AML-193 (cell line): ENCODE data around the gene SRGAP2.
"Not testable (repeated sequence)": the region's sequence is repeated elsewhere in the genome, so short reads cannot be mapped to it uniquely, and the experiment has no call there.

Experiments
- DNase-seq, 2 experiments: peaks; one replicate each; lab custom pipeline; 2025; lab: John Stamatoyannopoulos, UW

Gene SRGAP2

GRCh38 chr1:206203364-206204158 lies at the start of gene SRGAP2:
SRGAP2 (plus strand) TSS chr1:206203541; CDS start chr1:206205971, 2,430 bp downstream.
- DNase-seq, result not testable (repeated sequence)

DNA sequence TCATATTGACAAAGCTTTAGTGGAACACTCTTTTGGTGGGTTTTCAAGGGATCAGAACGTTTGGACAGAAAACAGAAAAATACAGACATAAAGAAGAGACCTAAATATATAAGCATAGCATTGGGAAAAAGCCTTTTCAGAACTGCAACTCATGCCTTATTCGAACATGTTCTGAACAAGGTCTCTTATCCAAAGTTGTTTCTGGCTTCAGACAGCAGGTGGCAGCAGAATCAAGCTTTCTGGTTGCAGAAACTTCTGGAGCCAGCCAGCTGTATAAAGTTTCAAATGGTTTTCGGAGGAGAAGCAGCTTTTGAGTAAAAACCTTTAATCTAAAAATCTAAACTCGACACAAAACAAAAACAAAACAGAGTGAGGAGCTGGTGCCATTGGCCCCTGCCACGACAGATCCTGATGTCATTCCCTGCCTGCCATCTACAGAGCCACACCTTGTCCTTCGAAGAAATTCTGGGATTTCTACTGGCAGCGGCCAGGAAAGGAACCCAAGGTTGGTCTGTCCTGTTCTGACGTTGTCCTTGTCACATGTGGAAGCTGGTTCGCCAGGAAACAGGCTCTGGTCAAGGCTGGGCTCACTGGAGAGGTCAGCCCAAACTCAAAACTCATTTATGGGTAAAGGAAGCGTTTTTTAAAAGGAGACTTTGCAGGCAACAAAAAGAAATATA lies 35.9 kb upstream of the SRGAP2 start:
- DNase-seq, result not testable (repeated sequence)

DNA sequence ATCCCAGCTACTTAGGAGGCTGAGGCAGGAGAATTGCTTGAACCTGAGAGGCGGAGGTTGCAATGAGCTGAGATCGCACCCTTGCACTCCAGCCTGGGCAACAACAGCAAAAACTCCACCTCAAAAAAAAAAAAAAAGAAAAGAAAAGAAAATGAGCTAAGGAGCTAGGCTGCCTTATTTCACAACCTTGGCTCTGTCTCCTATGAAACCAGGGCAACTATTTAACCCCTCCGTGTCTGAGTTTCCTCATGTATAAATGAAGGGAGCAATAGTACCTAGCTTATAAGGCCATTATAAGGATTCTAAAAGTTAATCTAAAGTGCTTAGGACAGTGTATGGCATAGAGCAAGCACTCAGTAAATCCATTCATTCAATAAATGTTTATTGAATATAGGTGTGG lies 33.5 kb upstream of the SRGAP2 start:
- peak in 1 of 2 experiments; percentile 1 for DNase-seq

DNA sequence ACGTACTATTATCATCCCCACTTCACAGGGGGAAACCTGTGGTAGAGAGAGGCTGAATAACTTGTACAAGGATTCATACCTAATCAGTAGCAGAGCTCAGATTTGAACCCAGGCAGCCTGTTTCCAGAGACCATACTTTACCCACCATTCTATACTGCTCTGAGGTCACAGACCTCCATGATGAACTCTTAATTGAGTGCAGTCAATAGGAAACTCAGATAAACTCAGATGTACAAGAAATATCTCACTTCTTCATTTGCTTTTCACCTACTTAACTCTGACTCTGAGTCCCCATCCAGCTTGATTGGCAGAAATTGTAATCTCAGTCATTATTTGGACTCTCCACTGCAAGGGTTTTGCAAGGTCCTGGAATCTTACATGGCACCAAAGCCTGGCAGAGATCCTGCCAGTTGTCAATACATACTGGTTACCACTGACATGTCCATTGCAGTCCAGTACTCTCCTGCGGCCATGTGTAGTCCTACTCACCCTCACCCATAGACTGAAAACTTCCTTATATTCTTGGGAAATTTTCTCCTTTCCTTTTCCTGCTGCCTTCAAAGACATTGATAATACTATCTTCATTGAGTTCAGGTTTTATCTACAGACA lies 30.1 kb upstream of the SRGAP2 start:
- not testable (repeated sequence) for DNase-seq

DNA sequence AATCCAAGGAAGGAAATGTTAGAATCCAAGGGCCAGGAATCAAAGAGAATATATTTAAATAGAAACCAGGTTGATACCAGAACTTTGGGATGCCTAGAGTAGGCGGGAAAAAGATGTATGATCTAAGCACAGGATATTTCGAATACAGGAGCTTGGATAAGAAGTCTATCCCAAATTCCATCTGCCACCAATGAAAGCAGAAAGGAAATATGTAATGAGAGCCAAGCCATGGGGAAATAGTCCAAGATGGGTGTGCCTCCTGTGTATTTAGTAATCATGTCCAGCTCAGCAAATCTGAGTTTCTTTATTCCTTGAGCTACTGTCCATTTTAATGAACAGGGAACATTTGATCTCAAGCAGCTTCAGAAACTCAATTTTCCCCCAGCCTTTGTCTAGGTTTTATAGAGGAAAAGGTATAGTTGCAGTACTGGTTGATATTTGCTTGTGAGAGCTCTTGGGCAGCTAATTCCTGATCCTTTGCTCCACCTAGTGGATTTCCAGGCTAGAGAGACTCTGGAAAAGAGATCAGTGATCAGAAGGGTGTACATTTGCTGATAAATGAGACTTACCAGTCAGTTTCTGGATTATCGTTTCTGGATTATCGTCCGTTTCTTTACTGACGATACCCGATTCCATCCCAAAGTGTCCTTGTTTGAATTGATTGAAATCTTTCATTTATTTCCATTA lies 29.0 kb upstream of the SRGAP2 start:
- DNase-seq, result not testable (repeated sequence)

DNA sequence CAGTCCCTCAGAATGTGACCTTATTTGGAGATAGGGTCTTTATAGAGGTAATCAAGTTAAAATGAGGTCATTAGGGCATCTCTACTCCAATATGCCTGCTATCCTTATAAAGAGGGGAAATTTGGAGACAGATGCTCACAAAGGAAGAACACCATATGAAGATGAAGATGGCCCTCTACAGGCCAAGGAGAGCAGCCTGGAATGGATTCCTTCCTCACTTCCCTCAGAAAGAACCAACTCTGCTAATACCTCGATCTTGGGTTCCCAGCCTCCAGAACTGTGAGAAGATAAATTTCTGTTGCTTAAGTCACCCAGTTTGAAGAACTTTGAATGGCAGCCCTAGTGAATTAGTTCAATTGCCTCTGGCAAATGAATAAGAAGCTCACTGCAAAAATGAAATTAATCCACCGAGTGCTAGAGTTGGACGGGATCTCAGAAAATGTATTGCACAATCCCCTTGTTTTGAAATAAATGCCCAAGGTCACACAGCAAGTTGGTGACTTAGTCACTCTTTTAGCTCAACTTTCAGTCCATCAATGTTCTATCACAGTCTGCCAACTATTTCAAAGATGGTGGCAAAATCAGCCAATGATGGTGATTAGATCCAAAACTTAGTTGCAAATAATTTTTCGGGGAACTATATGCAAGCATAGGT lies 27.8 kb upstream of the SRGAP2 start:
- peak; percentile 44 to 63 for DNase-seq

DNA sequence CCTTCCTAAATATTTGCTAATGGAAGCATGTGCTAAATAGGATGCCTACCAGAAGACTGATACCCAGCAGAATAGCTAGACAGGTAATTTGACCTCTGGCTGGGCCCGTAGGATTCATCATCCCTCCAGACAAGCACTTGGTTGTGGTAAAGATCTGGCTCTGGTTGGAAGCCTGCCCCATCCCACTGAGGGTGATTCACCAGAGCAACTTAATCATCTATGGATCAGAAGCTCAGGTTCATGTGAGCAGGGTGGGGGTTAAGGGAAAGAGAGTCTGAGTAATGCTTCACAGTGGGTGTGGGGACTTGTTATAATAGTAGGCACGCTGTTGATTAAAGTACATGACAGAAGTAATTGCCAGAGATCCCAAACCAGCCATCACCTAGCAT lies 27.2 kb upstream of the SRGAP2 start:
- DNase-seq, result not testable (repeated sequence)

DNA sequence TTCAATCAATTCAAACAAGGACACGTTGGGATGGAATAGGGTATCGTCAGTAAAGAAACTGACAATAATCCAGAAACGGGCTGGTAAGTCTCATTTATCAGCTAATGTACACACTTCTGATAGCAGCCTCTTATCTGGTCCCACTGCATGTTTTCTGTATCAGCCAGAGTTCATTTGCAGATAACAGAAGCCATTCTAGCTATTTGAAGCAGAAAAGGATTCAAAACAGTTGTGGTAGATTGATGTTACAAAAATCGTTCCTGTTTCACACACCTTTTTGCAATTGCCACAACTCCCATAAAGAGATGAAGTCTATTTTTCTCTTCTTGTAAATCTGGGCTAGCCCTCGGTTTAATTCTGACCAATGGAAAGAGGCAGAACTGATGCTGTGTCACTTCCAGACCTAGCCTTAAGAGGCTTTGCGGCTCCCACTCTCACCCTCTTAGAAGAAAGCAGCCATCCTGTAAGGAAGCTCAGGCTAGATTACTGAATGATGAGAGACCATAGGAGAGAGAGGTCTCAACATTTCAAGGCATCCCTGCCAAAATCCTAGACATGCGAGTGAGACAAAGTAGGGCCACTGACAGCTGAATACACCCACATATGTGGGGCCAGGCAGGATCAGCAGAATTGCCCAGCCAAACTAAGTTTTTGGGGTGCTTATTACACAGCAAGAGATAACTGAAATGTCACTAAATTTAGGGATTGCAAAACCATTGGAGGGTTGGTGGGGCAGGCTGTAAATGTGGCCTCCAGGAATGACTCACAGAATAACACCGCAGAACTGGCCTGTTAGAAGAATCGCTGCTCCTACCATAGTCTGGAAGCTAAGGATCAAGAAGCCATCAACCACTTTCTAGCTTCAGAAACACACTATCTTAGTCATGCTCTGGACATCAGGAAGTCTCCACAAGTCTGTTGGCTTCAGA lies 25.0 kb upstream of the SRGAP2 start:
- DNase-seq, result peak; percentile 10 to 40

DNA sequence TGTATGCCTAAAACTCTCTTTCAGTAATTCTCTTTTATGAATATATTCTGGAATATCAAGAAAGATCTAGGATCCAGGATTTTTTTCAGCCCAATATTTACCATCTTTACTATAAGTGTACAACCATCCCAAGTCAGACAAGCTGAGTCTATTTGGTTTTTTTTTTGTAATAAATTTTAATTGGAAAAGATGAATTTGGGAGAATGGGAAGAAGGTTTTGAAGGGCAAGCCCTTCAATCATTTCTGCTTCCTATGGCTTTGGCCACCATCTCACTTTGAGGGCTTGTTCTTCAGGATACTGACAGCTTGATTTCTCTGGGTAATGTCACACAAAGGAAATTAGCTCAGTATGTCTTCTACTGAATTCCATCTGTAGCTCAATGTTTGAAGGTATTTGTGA lies 23.7 kb upstream of the SRGAP2 start:
- DNase-seq, result not testable (repeated sequence)

- DNase-seq, result not testable (repeated sequence)
Measured at GRCh38 chr1:206182368-206183317, 20.7 kb upstream of the SRGAP2 start.

- not testable (repeated sequence) for DNase-seq
Measured at GRCh38 chr1:206183788-206184187, 19.6 kb upstream of the SRGAP2 start.

- not testable (repeated sequence) for DNase-seq
Measured at GRCh38 chr1:206185778-206186177, 17.6 kb upstream of the SRGAP2 start.

GRCh38 chr1:206186826-206187225 lies 16.5 kb upstream of the SRGAP2 start:
- not testable (repeated sequence) for DNase-seq

GRCh38 chr1:206195182-206195581 lies 8.2 kb upstream of the SRGAP2 start:
- not testable (repeated sequence) for DNase-seq

DNA sequence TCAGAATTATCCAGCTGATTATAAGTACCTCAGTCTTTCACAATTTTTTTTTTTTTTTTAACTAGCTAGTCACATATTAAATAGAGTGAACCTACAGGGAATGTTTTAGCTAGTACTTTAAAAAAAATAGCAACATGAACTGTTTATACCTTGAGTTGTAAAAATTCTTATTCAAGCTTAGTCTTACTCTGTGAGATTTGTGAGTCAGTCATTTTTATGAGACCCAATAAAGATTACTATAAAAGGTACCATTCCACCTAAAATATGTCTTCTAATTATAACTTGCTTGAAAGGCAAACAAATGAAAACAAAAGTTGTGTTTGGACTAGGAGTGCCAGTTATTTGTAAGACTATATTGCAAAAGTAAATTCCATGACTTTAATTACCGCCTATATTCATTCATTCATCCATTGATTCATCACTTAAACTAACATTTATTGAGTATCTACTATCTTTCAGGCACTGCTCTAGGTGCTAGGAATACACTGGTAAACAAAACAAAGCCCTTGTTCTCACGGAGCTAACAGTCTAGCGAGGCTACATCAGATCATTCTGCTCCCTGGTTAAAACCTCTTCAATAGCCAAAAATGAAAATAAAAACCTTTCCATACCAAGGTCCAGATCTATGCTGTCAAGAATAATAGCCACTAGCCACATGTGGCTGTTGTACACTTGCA lies 6.5 kb upstream of the SRGAP2 start:
- DNase-seq, result not testable (repeated sequence)

GRCh38 chr1:206202789-206203363 lies 465 bp upstream of the SRGAP2 start, which contains the start of gene FAM72A:
FAM72A (minus strand) TSS chr1:206202839; CDS start chr1:206202025, 814 bp downstream.
- peak; percentile 99 for DNase-seq

GRCh38 chr1:206204159-206204511 lies 794 bp downstream of the SRGAP2 start:
- not testable (repeated sequence) for DNase-seq

- DNase-seq, result not testable (repeated sequence)
Measured at GRCh38 chr1:206204871-206205270, 1.5 kb downstream of the SRGAP2 start.
